ENCODE measurements around the gene TGIF1. TPM values are rescaled to one million over a fixed set of nuclear protein-coding genes. Genes with fewer than 3 reads are reported as not detected.

Gene TGIF1
- total RNA-seq, 1 experiment from 2014 or later = 242 TPM

- H4K20me1 ChIP-seq (ENCODE audit: insufficient read depth) = no peaks in the 10 kb centered on the region
- no peaks in the 10 kb centered on the region for H3K36me3 ChIP-seq (ENCODE audit: control insufficient read depth in 1 of 2, insufficient read depth in 2 of 2, low read length in 2 of 2)
- no peaks in the 10 kb centered on the region for H3K9me2 ChIP-seq (ENCODE audit: insufficient read depth)
- H3K79me2 ChIP-seq (ENCODE audit: insufficient read depth, low read length) = no peaks in the 10 kb centered on the region
- ATAC-seq (no peak), DNase-seq (ENCODE audit: low read depth, low spot score) (no peak)
- H3K4me3 ChIP-seq (replicated peaks in 1 of 2; ENCODE audit: low read depth in 1 of 2, low read length in 2 of 2) = no peak overlapping the region
- BruUV-seq (replicated peaks) = no TSS peak
- no peak overlapping the region for H2AFZ ChIP-seq (ENCODE audit: low read depth, low read length, poor library complexity, severe bottlenecking)
- H3K27ac ChIP-seq (ENCODE audit: low read depth, low read length) = no peak overlapping the region
- no peaks in the 10 kb centered on the region for H3K9me3 ChIP-seq (ENCODE audit: control insufficient read depth in 1 of 2, insufficient read depth in 1 of 2, low read depth in 1 of 2, low read length in 2 of 2)
- H3K27me3 ChIP-seq (ENCODE audit: insufficient read depth, low read length) = no peaks in the 10 kb centered on the region
- peaks cover 21 to 25% of the 10 kb centered on the region in 2 experiments for H3K4me1 ChIP-seq (ENCODE audit: control insufficient read depth in 1 of 2, insufficient read depth in 2 of 2, low read length in 2 of 2)
- CTCF ChIA-PET = no interaction called here
- RAD21 ChIA-PET (ENCODE audit: low non-redundant PET in 1 of 2, low total read pairs in 2 of 2, uncharacterized antibody in 2 of 2, unreplicated experiment in 2 of 2) = no interaction called here
- TF ChIP-seq CEBPB (IDR thresholded peaks at IDR 0.05; ENCODE audit: low read depth) = no peak
- TF ChIP-seq ELF1 (IDR thresholded peaks at IDR 0.05; ENCODE audit: borderline replicate concordance, low read depth) = no peak
- no peak for TF ChIP-seq RAD21 (IDR thresholded peaks at IDR 0.05; ENCODE audit: low read depth)
- no peak for TF ChIP-seq FOSL1 (IDR thresholded peaks at IDR 0.05; ENCODE audit: low read depth)
- TF ChIP-seq YY1 (IDR thresholded peaks at IDR 0.05; ENCODE audit: extremely low read depth, insufficient replicate concordance, low read depth, low read length) = no peak
- H3K4me2 ChIP-seq (ENCODE audit: low read length) = no peak overlapping the region
- POLR2A ChIA-PET = no interaction called here
- H3K9ac ChIP-seq (ENCODE audit: low read length) = no peak overlapping the region
- intact Hi-C loops (cut with micrococcal nuclease) = no loop called here
Observed at GRCh38 chr18:3411327-3411726, 38.6 kb upstream of the TGIF1 start.

GRCh38 chr18:3411854-3412268 is 38.1 kb upstream of the TGIF1 start:
- ChIA-PET POLR2A (no interaction called here), RAD21 (ENCODE audit: low non-redundant PET in 1 of 2, low total read pairs in 2 of 2, uncharacterized antibody in 2 of 2, unreplicated experiment in 2 of 2) (no interaction called here), CTCF (no interaction called here)
- no TSS peak for BruUV-seq (replicated peaks)
- H3K27me3 ChIP-seq (ENCODE audit: insufficient read depth, low read length) = no peaks in the 10 kb centered on the region
- no peak overlapping the region for H2AFZ ChIP-seq (ENCODE audit: low read depth, low read length, poor library complexity, severe bottlenecking)
- intact Hi-C loops (cut with micrococcal nuclease) = no loop called here
- no peak overlapping the region for H3K4me3 ChIP-seq (replicated peaks in 1 of 2; ENCODE audit: low read depth in 1 of 2, low read length in 2 of 2)
- H3K79me2 ChIP-seq (ENCODE audit: insufficient read depth, low read length) = no peaks in the 10 kb centered on the region
- no peak overlapping the region for H3K27ac ChIP-seq (ENCODE audit: low read depth, low read length)
- H3K36me3 ChIP-seq (ENCODE audit: control insufficient read depth in 1 of 2, insufficient read depth in 2 of 2, low read length in 2 of 2) = no peaks in the 10 kb centered on the region
- DNase-seq (ENCODE audit: low read depth, low spot score) (no peak), ATAC-seq (no peak)
- no peaks in the 10 kb centered on the region for H3K9me2 ChIP-seq (ENCODE audit: insufficient read depth)
- peaks cover 21 to 25% of the 10 kb centered on the region in 2 experiments for H3K4me1 ChIP-seq (ENCODE audit: control insufficient read depth in 1 of 2, insufficient read depth in 2 of 2, low read length in 2 of 2)
- TF ChIP-seq YY1 (IDR thresholded peaks at IDR 0.05; ENCODE audit: extremely low read depth, insufficient replicate concordance, low read depth, low read length) = no peak
- no peak for TF ChIP-seq MAX (IDR thresholded peaks at IDR 0.05)
- no peak for TF ChIP-seq EZH2 (IDR thresholded peaks at IDR 0.05)
- TF ChIP-seq REST (IDR thresholded peaks at IDR 0.05; ENCODE audit: low read depth) = no peak
- no peak for TF ChIP-seq SP1 (IDR thresholded peaks at IDR 0.05; ENCODE audit: low read depth)
- no peaks in the 10 kb centered on the region for H3K9me3 ChIP-seq (ENCODE audit: control insufficient read depth in 1 of 2, insufficient read depth in 1 of 2, low read depth in 1 of 2, low read length in 2 of 2)
- no peak overlapping the region for H3K4me2 ChIP-seq (ENCODE audit: low read length)
- H3K9ac ChIP-seq (ENCODE audit: low read length) = no peak overlapping the region
- no peaks in the 10 kb centered on the region for H4K20me1 ChIP-seq (ENCODE audit: insufficient read depth)

Data from HCT116 (cell line).